Muscle layer of colon (tissue), 2 donors: ENCODE measurements around the gene ORAI2.

Experiments
- H3K27ac ChIP-seq: one replicate; pipeline ENCODE4 v1.7.0; 2013; ENCODE audit warnings: low read depth, mild to moderate bottlenecking, low read length, moderate library complexity
- H3K27me3 ChIP-seq, 2 donors: one replicate each; pipeline ENCODE4 v1.7.0; 2013; ENCODE audit warnings: low read length in 2 of 2, mild to moderate bottlenecking in 2 of 2; ENCODE audit not compliant: insufficient read depth in 2 of 2, control insufficient read depth in 1 of 2
- H3K36me3 ChIP-seq: one replicate; pipeline ENCODE4 v1.7.0; 2013; ENCODE audit warnings: mild to moderate bottlenecking, low read length; ENCODE audit not compliant: insufficient read depth
- H3K4me1 ChIP-seq: one replicate; pipeline ENCODE4 v1.7.0; 2013; ENCODE audit warnings: mild to moderate bottlenecking, low read length; ENCODE audit not compliant: insufficient read depth
- H3K4me3 ChIP-seq, 2 donors: one replicate each; pipeline ENCODE4 v1.7.0; 2013; ENCODE audit warnings: low read length in 2 of 2, low read depth in 1 of 2, mild to moderate bottlenecking in 1 of 2, moderate library complexity in 1 of 2
- H3K9ac ChIP-seq: one replicate; pipeline ENCODE4 v1.7.0; 2013; ENCODE audit warnings: low read length
- H3K9me3 ChIP-seq: one replicate; pipeline ENCODE4 v1.7.0; 2013; ENCODE audit warnings: mild to moderate bottlenecking, low read length
- donor health status: abdominal sarcoma.
- donor health status: Adenocarcinoma of cecum.

The ORAI2 gene

GRCh38 chr7:102433219-102434038, at the start of gene ORAI2:
Gene ORAI2, plus strand, starts transcription at chr7:102433575. Its CDS starts 5,382 bp downstream, at chr7:102438957.
- Histone ChIP-seq H3K36me3 (no peaks in the 10 kb centered on the region), H3K4me1 (peaks cover 16% of the 10 kb centered on the region), H3K27me3 (no peaks in the 10 kb centered on the region), H3K4me3 (peak within 1 kb of the TSS; percentile 68), H3K27ac (no peak within 1 kb of the TSS), H3K9ac (no peak within 1 kb of the TSS), H3K9me3 (no peaks in the 10 kb centered on the region)

- H3K9ac ChIP-seq = no peak overlapping the region
- no peak overlapping the region for H3K4me3 ChIP-seq
- no peaks in the 10 kb centered on the region for H3K4me1 ChIP-seq
- H3K36me3 ChIP-seq = no peaks in the 10 kb centered on the region
- H3K27ac ChIP-seq = no peak overlapping the region
- no peaks in the 10 kb centered on the region for H3K27me3 ChIP-seq
- H3K9me3 ChIP-seq = no peaks in the 10 kb centered on the region
Measured at GRCh38 chr7:102387064-102387463, 46.3 kb upstream of the ORAI2 start.

GRCh38 chr7:102389810-102390209, 43.6 kb upstream of the ORAI2 start:
- Histone ChIP-seq H3K9ac (no peak overlapping the region), H3K4me1 (no peaks in the 10 kb centered on the region), H3K36me3 (no peaks in the 10 kb centered on the region)

GRCh38 chr7:102390697-102391484, 42.5 kb upstream of the ORAI2 start:
- Histone ChIP-seq H3K27ac (no peak overlapping the region), H3K4me3 (no peak overlapping the region), H3K9ac (no peak overlapping the region), H3K36me3 (no peaks in the 10 kb centered on the region), H3K9me3 (no peaks in the 10 kb centered on the region), H3K27me3 (no peaks in the 10 kb centered on the region), H3K4me1 (peaks cover 4% of the 10 kb centered on the region)

More at GRCh38 chr7:102389810-102390209, 43.6 kb upstream of the ORAI2 start:
- H3K9me3 ChIP-seq = no peaks in the 10 kb centered on the region
- no peak overlapping the region for H3K27ac ChIP-seq
- no peak overlapping the region for H3K4me3 ChIP-seq
- no peaks in the 10 kb centered on the region for H3K27me3 ChIP-seq

- Histone ChIP-seq H3K9ac (no peak overlapping the region), H3K4me3 (no peak overlapping the region), H3K27me3 (no peaks in the 10 kb centered on the region), H3K36me3 (no peaks in the 10 kb centered on the region), H3K27ac (no peak overlapping the region), H3K4me1 (peaks cover 9% of the 10 kb centered on the region), H3K9me3 (no peaks in the 10 kb centered on the region)
Measured at GRCh38 chr7:102392330-102392729, 41.0 kb upstream of the ORAI2 start.

- Histone ChIP-seq H3K9me3 (no peaks in the 10 kb centered on the region), H3K9ac (no peak overlapping the region), H3K27me3 (no peaks in the 10 kb centered on the region), H3K4me3 (no peak overlapping the region), H3K27ac (no peak overlapping the region), H3K4me1 (peaks cover 10% of the 10 kb centered on the region), H3K36me3 (no peaks in the 10 kb centered on the region)
Measured at GRCh38 chr7:102393467-102393866, 39.9 kb upstream of the ORAI2 start.

GRCh38 chr7:102395592-102395872, 37.8 kb upstream of the ORAI2 start:
- Histone ChIP-seq H3K9me3 (no peaks in the 10 kb centered on the region), H3K27me3 (no peaks in the 10 kb centered on the region), H3K27ac (peak overlapping the region; percentile 83), H3K36me3 (peaks cover 16% of the 10 kb centered on the region), H3K9ac (peak overlapping the region; percentile 33), H3K4me3 (peak overlapping the region; percentile 44 to 98), H3K4me1 (peaks cover 10% of the 10 kb centered on the region)

GRCh38 chr7:102395873-102396709, 37.3 kb upstream of the ORAI2 start, which contains the start of gene PRKRIP1:
Gene PRKRIP1, plus strand, starts transcription at chr7:102396363. Its CDS starts 49 bp downstream, at chr7:102396412.
- Histone ChIP-seq H3K4me3 (peak within 1 kb of the TSS; percentile 44 to 98), H3K27ac (peak within 1 kb of the TSS; percentile 83), H3K27me3 (no peaks in the 10 kb centered on the region), H3K36me3 (peaks cover 22% of the 10 kb centered on the region), H3K9ac (peak within 1 kb of the TSS; percentile 97), H3K9me3 (no peaks in the 10 kb centered on the region), H3K4me1 (peaks cover 10% of the 10 kb centered on the region)

GRCh38 chr7:102396710-102397019, 36.7 kb upstream of the ORAI2 start:
- Histone ChIP-seq H3K9me3 (no peaks in the 10 kb centered on the region), H3K4me3 (peak overlapping the region; percentile 44 to 98), H3K27me3 (no peaks in the 10 kb centered on the region), H3K9ac (peak overlapping the region; percentile 97), H3K36me3 (peaks cover 25% of the 10 kb centered on the region), H3K4me1 (peaks cover 10% of the 10 kb centered on the region), H3K27ac (peak overlapping the region; percentile 83)

- Histone ChIP-seq H3K4me1 (peaks cover 10% of the 10 kb centered on the region), H3K36me3 (peaks cover 43% of the 10 kb centered on the region), H3K4me3 (no peak overlapping the region), H3K9me3 (no peaks in the 10 kb centered on the region), H3K27me3 (no peaks in the 10 kb centered on the region), H3K27ac (no peak overlapping the region), H3K9ac (no peak overlapping the region)
Measured at GRCh38 chr7:102398543-102398942, 34.8 kb upstream of the ORAI2 start.

- no peak overlapping the region for H3K9ac ChIP-seq
- H3K27me3 ChIP-seq = no peaks in the 10 kb centered on the region
- no peaks in the 10 kb centered on the region for H3K9me3 ChIP-seq
- no peak overlapping the region for H3K4me3 ChIP-seq
- H3K27ac ChIP-seq = no peak overlapping the region
- H3K4me1 ChIP-seq = peaks cover 9% of the 10 kb centered on the region
- peaks cover 60% of the 10 kb centered on the region for H3K36me3 ChIP-seq
Measured at GRCh38 chr7:102400360-102400759, 33.0 kb upstream of the ORAI2 start.
